ENCODE measurements around the gene TSPYL2.

TSPYL2 gene

DNA sequence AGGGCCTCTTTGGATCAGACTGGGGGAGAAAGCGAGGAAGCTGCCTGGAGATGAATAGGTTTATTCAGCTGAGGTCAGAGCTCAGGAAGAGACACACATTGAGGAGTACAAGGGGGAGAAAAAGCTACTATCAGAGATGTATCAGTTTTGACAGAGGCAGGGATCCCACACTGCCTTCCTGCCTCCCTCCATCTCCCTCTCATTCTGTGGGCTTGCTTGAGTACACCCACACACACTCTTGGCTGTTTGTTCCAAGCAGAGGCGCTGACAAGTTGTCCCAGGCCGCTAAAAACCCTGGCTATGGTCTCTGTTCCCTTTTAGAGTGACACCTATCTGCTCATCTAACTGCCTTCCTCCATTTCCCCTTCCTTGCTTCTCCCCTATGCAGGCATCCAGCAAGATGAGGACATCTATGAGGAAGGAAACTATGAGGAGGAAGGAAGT is 5.2 kb downstream of the TSPYL2 start:
- TF ChIP-seq ZNF274 (IDR thresholded peaks at IDR 0.05; ENCODE audit: low read depth, low read length): no peak
- no peak overlapping the region for H3K4me3 ChIP-seq (ENCODE audit: low read length)

DNA sequence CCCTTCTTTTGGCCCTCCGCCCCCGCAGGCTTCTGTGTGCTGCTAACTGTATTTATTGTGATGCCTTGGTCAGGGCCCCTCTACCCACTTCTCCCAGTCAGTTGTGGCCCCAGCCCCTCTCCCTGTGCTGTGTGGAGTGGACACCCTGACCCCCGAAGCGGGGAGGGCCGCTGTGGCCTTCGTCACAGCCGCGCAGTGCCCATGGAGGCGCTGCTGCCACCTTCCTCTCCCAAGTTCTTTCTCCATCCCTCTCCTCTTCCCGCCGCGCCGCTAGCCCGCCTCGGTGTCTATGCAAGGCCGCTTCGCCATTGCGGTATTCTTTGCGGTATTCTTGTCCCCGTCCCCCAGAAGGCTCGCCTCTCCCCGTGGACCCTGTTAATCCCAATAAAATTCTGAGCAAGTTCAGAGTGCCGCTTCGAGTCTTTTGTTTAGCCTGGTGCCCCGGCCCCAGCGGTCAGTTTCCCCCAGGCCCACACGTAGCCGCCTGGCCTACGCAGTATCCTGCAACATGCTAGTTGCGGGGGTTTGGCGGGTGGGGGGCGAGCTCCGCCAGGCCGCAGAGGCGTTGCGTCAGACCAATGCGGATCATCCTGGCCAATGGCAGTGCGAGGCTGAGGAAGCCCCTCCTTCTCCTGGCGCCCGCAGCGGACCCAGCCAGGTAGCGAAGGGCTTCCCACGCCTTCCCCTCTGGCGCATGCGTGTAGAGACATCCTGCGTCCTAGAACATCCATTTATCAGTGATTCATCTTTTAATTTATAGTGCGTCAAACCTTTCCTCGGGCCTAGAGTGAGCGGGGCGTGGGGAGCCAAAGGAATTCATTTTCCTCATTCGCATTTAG is 6.2 kb downstream of the TSPYL2 start:
- peak overlapping the region; percentile 58; the same call in 1 of the 2 replicates for H3K4me3 ChIP-seq (ENCODE audit: low read length)
- TF ChIP-seq ZNF274 (IDR thresholded peaks at IDR 0.05; ENCODE audit: low read depth, low read length): no peak

DNA sequence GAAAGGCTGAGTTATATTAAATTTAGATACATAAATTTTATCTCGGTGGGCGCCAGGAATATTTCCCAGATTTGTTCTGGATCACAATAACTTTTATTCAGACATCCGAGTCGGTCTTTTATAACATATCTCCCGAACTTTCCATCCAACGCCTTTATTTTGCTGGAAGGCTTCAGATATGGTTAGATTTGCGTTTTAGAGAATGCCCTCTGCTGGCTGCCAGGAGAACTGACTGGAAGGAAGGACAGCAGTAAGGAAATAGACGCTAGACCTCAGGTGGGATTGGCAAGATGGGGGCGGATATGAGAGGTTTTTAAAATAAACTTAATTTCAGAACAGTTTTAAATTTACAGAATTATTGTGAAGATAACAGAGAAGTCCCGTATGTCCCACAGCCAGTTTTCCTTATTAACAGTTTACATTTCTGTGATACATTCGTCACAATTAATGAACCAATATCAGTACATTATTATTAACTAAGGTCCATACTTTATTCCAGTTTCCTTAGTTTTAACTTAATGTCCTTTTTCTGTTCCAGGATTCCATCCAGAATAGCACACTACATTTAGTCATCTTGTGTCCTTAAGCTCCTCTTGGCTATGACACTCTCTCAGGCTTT is 7.2 kb downstream of the TSPYL2 start:
- peak overlapping the region; percentile 58; the same call in 1 of the 2 replicates for H3K4me3 ChIP-seq (ENCODE audit: low read length)
- TF ChIP-seq ZNF274 (IDR thresholded peaks at IDR 0.05; ENCODE audit: low read depth, low read length): no peak

DNA sequence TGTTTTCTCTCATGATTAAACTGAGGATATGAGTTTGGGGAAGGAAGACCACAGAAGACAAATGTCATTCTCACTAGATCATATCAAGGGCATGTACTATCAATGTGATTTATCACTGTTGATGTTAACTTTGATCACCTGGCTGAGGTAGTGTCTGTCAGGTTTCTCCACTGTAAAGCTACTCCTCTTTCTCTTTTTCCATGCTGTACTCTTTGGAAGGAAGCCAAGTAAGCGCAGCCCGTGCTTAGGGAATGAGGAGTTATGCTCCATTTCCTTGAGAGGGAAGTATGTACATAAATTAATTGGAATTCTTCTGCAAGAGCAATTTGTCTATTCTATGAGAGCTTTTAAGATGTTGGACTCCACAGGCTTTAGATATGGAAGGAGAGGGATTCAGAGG is 7.8 kb downstream of the TSPYL2 start:
- TF ChIP-seq ZNF274 (IDR thresholded peaks at IDR 0.05; ENCODE audit: low read depth, low read length): no peak
- no peak overlapping the region for H3K4me3 ChIP-seq (ENCODE audit: low read length)

DNA sequence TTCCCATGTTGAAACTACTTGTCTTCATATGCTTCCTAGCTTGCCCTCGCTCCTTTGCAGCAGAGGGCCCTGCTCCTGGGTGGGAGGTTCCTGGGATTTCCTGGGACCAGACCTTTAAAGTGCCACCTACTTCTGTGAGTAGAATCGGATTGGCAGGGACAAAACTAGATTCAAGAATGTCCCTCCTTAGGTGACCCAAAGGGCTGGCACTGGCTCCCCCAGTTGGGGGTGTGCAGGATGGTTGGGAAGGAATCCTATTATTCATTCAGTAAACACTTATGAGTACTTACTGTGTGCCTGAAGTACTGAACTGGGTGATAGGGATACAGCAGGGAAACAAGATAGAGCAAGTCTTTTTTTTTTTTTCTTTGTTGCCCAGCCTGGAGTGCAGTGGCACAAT is 9.2 kb downstream of the TSPYL2 start:
- no peak for TF ChIP-seq ZNF274 (IDR thresholded peaks at IDR 0.05; ENCODE audit: low read depth, low read length)

DNA sequence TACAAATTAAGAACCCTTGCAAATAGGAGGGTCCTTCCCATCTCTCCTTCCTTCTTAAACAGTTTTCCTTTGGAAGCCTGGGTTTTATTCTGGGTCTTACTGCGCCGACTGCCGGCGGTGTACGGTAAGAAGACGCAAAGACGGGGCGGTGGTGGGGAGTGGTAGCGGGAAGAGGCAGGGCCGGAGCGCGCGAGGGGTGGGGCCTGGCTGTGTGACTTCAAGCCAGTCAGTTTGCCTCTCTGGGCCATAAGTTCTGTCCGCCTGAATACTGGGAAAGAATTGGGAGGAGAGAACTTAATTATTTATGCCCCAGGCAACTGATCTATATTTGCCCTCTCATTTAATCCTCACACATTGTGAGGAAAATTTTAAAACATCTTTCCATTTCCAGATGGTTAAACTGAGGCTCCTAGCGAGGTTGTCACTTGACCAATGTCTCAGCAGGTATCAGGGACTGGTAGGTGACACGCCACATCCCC is 11.0 kb downstream of the TSPYL2 start:
- no peak for TF ChIP-seq ZNF274 (IDR thresholded peaks at IDR 0.05; ENCODE audit: low read depth, low read length)
- peak overlapping the region; percentile 75 for H3K4me3 ChIP-seq (ENCODE audit: low read length)

More for the DNA sequence above, 9.2 kb downstream of the TSPYL2 start:
- no peak overlapping the region for H3K4me3 ChIP-seq (ENCODE audit: low read length)

DNA sequence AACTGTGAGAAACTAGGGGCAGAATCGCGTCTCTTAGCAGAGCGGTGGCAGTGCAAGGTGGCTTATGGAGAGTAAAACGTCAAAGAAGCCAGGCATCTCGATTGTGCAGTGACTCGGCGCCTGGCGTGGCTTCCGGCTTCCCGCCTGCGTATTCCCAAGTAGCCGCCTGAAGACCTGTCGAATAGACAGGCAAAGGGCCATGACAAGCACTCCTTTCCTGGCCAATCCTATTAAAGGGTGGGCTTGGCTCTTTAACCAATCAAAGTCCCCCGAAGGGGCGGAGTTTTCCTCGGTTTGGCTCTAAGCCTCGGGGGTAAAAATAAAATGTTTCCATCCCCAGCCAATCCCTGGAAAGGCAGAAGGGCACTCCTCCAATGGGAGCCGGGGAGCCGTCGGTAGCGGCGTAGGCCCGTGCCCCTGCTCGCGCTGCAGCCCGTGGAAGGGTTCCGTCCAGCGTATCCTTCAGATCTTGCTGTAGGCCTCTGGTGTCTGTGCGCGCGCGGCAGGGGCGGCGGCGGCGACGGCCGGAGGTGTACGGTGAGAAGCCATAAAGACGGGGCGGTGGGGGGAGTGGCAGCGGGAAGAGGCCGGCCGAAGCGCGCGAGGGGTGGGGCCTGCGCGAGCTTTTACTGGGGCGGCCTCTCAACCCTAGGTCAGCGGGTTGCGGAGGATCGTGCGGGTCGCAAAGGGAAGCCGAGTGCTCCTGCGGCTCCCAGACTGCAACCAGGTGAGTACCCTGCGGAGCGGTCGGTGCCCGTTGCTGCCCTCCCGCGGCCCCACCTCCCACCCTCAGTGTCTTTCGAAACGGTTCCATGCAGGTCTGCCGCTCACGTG is 11.8 kb downstream of the TSPYL2 start, which contains the start of gene KANTR:
KANTR (plus strand) TSS at position 395 of the 834 bp plus-strand sequence. CDS start 30,131 bp downstream, outside the sequence.
- peak within 1 kb of the TSS; percentile 75 for H3K4me3 ChIP-seq (ENCODE audit: low read length)
- TF ChIP-seq ZNF274 (IDR thresholded peaks at IDR 0.05; ENCODE audit: low read depth, low read length): no peak

DNA sequence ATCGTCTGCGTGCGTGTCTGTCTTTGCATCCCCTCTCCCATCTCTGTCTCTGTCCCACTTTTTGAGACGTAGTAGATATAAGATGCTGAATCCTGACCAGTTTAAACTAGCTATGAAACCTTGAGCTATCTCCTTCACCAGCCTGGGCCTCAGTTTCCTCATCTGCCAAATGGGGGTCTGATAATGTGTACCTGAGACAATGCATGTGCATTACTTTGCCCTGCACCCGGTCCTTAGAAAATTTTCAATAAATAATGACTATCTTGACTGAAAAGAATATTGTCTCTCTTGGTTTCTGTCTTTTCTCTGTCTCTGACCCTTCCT is 12.4 kb downstream of the TSPYL2 start:
- TF ChIP-seq ZNF274 (IDR thresholded peaks at IDR 0.05; ENCODE audit: low read depth, low read length): no peak
- H3K4me3 ChIP-seq (ENCODE audit: low read length): peak overlapping the region; percentile 75

DNA sequence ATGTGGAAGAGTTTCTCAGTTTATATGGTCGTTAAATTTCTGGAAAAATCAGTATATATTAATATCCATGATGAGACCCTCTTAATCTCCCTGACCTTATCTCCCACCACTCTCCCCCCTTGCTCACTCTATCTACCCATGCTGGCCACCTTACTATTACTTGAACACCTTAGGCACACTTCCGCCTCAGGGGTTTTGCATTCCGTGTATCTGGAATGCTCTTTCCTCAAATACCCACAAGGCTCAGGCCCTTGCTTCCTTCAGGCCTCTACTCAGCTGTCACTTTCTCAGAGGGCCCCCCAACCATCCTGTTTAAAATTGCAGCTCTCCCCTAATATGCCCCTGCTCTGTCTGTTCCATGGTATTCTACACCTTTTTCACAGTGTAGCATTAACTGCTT is 13.6 kb downstream of the TSPYL2 start:
- no peak overlapping the region for H3K4me3 ChIP-seq (ENCODE audit: low read length)
- TF ChIP-seq ZNF274 (IDR thresholded peaks at IDR 0.05; ENCODE audit: low read depth, low read length): no peak

DNA sequence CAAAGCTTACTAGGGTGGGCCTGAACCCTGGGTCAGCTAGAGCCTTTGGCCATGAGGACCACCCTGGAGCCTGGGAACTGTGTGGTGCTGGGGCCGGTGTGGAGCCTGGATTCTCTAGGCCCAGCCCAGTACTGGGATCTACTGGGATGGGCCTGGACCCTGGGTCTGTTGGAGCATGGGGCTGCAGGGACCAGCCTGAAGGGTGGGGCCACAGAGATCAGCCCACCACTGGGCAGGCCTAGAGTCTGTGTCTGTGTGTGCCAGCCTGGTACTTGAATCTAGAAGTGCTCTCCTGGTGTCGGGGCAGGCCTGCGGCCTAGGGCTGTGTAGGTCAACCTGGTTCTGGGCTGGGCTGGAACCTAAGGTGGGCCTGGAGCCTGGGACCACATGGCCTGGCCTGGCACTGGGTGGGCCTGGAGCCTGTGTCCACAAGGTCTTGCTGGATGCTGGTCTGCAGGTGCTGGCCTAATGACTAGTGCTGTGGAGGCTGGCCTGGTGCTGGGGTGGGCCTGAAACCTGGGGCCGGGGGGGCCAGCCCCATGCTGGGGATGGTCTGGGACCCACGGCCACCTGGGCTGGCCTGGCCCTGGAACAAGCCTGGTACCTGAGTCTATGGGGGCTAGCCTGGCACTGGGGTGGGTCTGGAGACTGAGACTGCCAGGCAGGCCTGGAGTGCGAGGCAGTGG is 32.8 kb downstream of the TSPYL2 start:
- H3K4me3 ChIP-seq (ENCODE audit: low read length): no peak overlapping the region
- TF ChIP-seq ZNF274 (IDR thresholded peaks at IDR 0.05; ENCODE audit: low read depth, low read length): no peak

DNA sequence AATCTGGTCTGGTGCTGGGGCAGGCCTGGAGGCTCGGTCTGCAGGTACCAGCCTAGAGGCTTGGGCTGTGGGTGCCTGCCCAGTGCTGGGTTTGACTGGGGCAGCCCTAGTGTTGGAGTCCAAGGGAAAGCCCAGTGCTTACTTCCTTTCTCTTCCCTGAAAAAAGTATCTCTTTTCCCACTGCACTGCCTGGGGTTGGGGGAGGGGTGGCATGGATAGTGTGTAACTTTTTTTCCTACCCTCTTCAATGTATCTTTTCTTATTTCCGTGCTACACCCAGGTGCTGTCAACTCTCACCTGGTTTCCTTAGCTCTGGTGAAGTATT is 33.3 kb downstream of the TSPYL2 start:
- no peak overlapping the region for H3K4me3 ChIP-seq (ENCODE audit: low read length)
- TF ChIP-seq ZNF274 (IDR thresholded peaks at IDR 0.05; ENCODE audit: low read depth, low read length): no peak

DNA sequence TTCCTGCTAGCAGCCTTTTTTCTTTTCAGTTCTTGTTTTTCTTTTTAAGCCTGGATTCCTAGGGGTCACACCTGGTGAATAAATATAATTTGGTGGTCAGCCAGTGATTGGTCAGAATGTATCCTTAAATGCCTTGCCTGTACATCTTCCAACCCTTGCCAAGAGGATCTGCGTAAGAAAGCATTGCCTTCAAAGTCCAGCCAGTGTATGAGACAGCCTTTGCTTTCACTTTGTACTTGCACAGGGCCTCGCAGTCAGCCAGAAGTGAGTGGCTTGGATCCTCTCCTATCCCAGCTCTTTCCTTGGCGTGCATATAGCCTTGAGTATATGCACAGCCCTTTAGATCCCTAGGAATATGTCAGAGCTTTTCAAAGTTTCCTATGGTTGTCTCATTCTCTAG is 33.9 kb downstream of the TSPYL2 start:
- TF ChIP-seq ZNF274 (IDR thresholded peaks at IDR 0.05; ENCODE audit: low read depth, low read length): no peak
- no peak overlapping the region for H3K4me3 ChIP-seq (ENCODE audit: low read length)

DNA sequence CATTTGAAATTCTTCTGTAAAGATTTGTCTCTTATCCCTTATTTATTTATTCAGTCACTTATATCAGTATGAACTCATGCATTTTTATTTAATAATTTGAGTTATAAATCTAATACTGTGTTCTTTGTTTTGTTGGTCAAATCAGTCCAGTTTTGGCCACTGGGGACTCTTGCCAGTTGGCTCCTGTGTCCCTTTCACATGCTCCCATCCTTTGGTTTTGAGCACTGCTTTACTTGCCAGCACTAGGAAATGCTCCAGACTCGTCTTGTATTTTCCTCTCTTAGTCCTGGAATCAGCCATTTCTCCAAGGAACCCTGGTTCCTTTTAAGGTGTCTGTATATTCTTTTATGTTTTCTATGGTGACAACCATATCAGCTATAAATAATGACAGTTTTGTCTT is 39.8 kb downstream of the TSPYL2 start:
- no peak for TF ChIP-seq ZNF274 (IDR thresholded peaks at IDR 0.05; ENCODE audit: low read depth, low read length)
- no peak overlapping the region for H3K4me3 ChIP-seq (ENCODE audit: low read length)

DNA sequence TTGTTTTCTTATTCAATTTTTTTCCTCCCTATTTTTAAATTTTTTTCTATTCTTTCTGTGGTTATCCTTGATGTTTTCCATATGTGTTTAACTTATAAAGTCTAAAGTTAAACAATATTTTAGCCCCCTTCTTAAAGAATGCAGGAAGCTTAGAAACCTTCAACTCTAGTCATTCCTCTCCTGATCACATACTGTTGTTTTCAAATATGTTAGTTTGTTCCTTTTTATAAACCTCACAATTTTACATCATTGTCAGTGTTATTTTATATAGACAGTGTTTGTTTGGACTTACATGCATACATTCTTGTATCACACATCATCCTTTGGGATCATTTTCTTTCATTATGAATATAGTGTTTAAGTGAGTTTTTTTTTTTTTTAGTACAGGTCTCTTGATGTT is 43.3 kb downstream of the TSPYL2 start:
- TF ChIP-seq ZNF274 (IDR thresholded peaks at IDR 0.05; ENCODE audit: low read depth, low read length): no peak

More for the DNA sequence above, 43.3 kb downstream of the TSPYL2 start:
- H3K4me3 ChIP-seq (ENCODE audit: low read length): no peak overlapping the region
